Astrocyte of the cerebellum (primary cell): ENCODE results near the gene LSM4.

ENCODE experiments used
- DNase-seq: peaks from one replicate; pipeline ENCODE4 v3.0.0-alpha.2; 2011; ENCODE audit warnings: low read depth
- H3K4me3 ChIP-seq: 2 replicates; pipeline ENCODE4 v1.5.1; 2011; ENCODE audit warnings: mild to moderate bottlenecking, low read depth, low read length, moderate library complexity
- CTCF ChIP-seq: IDR thresholded peaks from 2 replicates; pipeline ENCODE4 v1.5.1; 2012; ENCODE audit warnings: low read length, low read depth, moderate library complexity, mild to moderate bottlenecking; ENCODE audit errors: missing control alignments
- in situ Hi-C: cut with HindIII; loops from 2 replicates; pipeline ENCODE4 v1.10.0; 2017; ENCODE audit warnings: low sequenced_read_pairs

The LSM4 gene

GRCh38 chr19:18269070-18269723 lies 53.7 kb downstream of the LSM4 start:
- DNase-seq: no peak
- H3K4me3 ChIP-seq: no peak overlapping the region
- no peak for TF ChIP-seq CTCF
- in situ Hi-C loops: no loop called here

DNA sequence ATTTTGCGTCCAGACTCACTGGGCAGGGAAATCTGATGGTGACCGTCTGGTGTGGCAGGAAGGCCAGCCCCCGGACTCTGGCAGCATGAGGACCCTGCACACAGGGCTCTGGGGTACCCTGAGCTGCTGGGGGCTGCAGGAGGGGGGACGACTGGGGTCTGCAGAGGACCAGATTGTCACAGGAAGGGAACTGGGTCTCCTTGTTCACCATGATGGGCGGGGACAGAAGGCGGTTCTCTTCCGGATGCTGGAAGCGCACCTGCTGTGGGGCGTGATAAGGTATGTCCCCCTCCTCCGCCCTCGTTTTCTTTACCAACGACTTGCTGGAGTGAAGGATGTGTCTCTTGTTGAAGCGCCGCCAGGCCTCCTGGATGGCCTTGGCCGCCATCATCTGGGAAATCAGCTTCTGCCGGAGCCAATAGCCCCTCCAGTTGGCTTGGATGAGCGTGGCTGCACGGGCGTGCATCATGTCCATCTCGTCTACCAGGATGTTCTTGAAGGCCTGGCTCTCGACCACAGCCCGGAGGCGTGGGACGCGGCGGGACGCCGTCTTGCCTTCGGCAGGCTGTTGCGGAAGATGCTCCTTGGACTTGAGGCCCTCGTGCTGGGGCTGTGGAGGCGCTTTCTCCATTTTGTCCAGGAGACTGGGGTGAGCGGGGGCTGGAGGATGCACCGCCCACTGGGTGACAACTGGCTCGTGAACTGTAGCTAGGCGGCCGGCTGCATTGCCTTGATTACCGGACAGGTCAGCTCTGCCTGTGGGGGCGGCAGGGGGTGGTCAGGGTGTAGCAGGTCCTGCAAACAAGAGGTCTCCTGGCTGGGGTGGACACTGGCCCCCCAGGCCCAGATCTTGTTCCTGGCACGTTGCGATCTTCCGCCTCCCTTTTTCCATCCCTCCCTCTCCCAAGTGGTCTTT lies 55.8 kb downstream of the LSM4 start:
- in situ Hi-C loops: no loop called here
- no peak for DNase-seq
- TF ChIP-seq CTCF: no peak
- no peak overlapping the region for H3K4me3 ChIP-seq

GRCh38 chr19:18265582-18265981 lies 57.3 kb downstream of the LSM4 start:
- TF ChIP-seq CTCF: no peak
- in situ Hi-C loops: no loop called here
- no peak overlapping the region for H3K4me3 ChIP-seq
- DNase-seq: no peak

GRCh38 chr19:18264971-18265540 lies 57.8 kb downstream of the LSM4 start:
- no peak for DNase-seq
- no peak overlapping the region for H3K4me3 ChIP-seq
- in situ Hi-C loops: loop anchor here (5.0 kb wide), 1 partner anchor 83 kb away; no protein-coding TSS in a partner anchor
- no peak for TF ChIP-seq CTCF

DNA sequence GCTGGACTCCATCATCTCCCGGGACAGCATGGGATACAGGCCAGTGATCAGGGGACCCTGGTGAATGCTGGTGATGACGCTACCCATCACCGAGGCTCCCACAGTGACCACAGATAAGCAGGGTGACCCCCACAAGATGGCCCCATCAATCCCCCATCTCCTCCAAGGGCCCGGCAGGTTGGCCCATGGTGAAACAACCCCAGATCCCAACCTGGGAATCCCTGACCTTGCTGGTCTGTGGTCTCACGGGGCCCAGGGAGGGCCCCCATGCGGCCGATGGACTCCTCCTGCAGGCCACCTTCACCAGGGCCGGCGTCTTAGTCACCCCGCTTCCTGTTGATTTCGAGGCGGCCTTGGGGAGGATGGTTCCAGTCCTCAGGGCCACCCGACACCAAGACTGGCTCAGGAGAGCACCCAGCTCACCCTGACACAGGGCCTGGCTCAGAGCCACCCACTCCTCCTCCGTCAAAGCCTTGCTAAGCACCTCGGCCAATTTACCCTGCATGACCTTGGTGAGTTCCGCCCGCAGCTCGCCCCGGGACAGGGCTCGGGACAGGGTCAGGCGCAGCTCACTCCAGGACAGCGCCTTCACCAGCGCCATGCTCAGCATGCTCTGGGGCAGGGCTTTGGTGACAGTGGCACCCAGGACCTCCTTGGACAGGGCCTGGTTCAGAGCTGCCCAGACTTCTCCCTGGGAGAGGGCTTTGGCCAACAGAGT lies 58.6 kb downstream of the LSM4 start:
- in situ Hi-C loops: loop anchor here (5.0 kb wide), 1 partner anchor 82 kb away; no protein-coding TSS in a partner anchor
- no peak overlapping the region for H3K4me3 ChIP-seq
- no peak for TF ChIP-seq CTCF
- DNase-seq: no peak
